NB4 (cell line): ENCODE data around the gene ZCCHC3.

Experiments used
- DNase-seq: peaks from one replicate; pipeline ENCODE4 v3.0.0; 2010; ENCODE audit warnings: low read depth
- H3K4me3 ChIP-seq: one replicate; pipeline ENCODE4 v1.5.1; 2011; ENCODE audit warnings: mild to moderate bottlenecking, low read depth, low read length, moderate library complexity
- CTCF ChIP-seq: IDR thresholded peaks from one replicate; pipeline ENCODE4 v1.5.1; 2012; ENCODE audit warnings: low read depth, low read length
- MAX ChIP-seq: IDR thresholded peaks from 2 replicates; pipeline ENCODE4 v1.6.1; 2011; ENCODE audit warnings: low read depth, low read length
- MYC ChIP-seq: IDR thresholded peaks from 2 replicates; pipeline ENCODE4 v1.6.1; 2011; ENCODE audit warnings: low read depth, low read length
- POLR2A ChIP-seq: IDR thresholded peaks from 2 replicates; pipeline ENCODE4 v1.6.1; 2011; ENCODE audit warnings: mild to moderate bottlenecking; ENCODE audit not compliant: insufficient read length; ENCODE audit errors: extremely low read depth

ZCCHC3 gene

GRCh38 chr20:258269-258858 lies 39.0 kb upstream of the ZCCHC3 start:
- DNase-seq = peak; percentile 47
- no peak overlapping the region for H3K4me3 ChIP-seq

GRCh38 chr20:258963-259362 lies 38.4 kb upstream of the ZCCHC3 start:
- DNase-seq = peak; percentile 52
- TF ChIP-seq CTCF (peak; percentile 18), POLR2A (no peak)
- no peak overlapping the region for H3K4me3 ChIP-seq

More at GRCh38 chr20:258269-258858, 39.0 kb upstream of the ZCCHC3 start:
- no peak for TF ChIP-seq POLR2A

- no peak overlapping the region for H3K4me3 ChIP-seq
- peak; percentile 56 for DNase-seq
- no peak for TF ChIP-seq MYC
- TF ChIP-seq MAX = no peak
- no peak for TF ChIP-seq CTCF
- TF ChIP-seq POLR2A = no peak
These were observed 37.4 kb upstream of the ZCCHC3 start for GRCh38 chr20:259981-260380.

- TF ChIP-seq MAX = no peak
- no peak for TF ChIP-seq POLR2A
- TF ChIP-seq CTCF = no peak
- no peak for TF ChIP-seq MYC
- DNase-seq = no peak
These were observed 33.7 kb upstream of the ZCCHC3 start for GRCh38 chr20:263701-264100.

GRCh38 chr20:266596-267562 lies 30.5 kb upstream of the ZCCHC3 start:
- TF ChIP-seq CTCF = peak; percentile 87
- TF ChIP-seq MYC = peak; percentile 96
- TF ChIP-seq POLR2A = peak; percentile 53
- peak; percentile 93 for TF ChIP-seq MAX
- H3K4me3 ChIP-seq = peak overlapping the region; percentile 41
- DNase-seq = peak; percentile 92

More at GRCh38 chr20:263701-264100, 33.7 kb upstream of the ZCCHC3 start:
- H3K4me3 ChIP-seq = no peak overlapping the region

- no peak for TF ChIP-seq CTCF
- TF ChIP-seq POLR2A = no peak
- TF ChIP-seq MYC = no peak
- no peak for TF ChIP-seq MAX
- DNase-seq = no peak
- no peak overlapping the region for H3K4me3 ChIP-seq
These were observed 26.9 kb upstream of the ZCCHC3 start for GRCh38 chr20:270517-270916.
